HEK293 (cell line): ENCODE results near the gene IL1A.

Experiments used
- CTCF ChIA-PET: fragments of 350-600 bp; formaldehyde crosslinking; extraction: SDS; loops from one replicate; lab custom pipeline; 2021; ENCODE audit warnings: antibody characterized with exemption; lab: Yijun Ruan, JAX
- POLR2A ChIA-PET: fragments of 300-600 bp; formaldehyde crosslinking; extraction: SDS; loops from one replicate; lab custom pipeline; 2020; ENCODE audit warnings: antibody characterized with exemption, inconsistent platforms; lab: Yijun Ruan, JAX
- H3K27ac ChIP-seq: fragments of 200-500 bp; sonication (Bioruptor generic); 2 replicates; pipeline ENCODE4 v1.5.1; 2014; ENCODE audit warnings: low read depth, low read length, control low read depth, inconsistent platforms; ENCODE audit errors: extremely low read depth
- H3K36me3 ChIP-seq, 2 experiments: fragments of 200-500 bp in 1 of 2; sonication (Bioruptor generic) in 1 of 2; 1 replicate in 1 of 2; 2 replicates in 1 of 2; pipeline ENCODE4 v1.5.1; 2014 to 2017; ENCODE audit warnings: inconsistent platforms in 2 of 2, low read length in 2 of 2; ENCODE audit not compliant: control insufficient read depth in 2 of 2, insufficient read depth in 1 of 2
- H3K4me1 ChIP-seq: fragments of 200-500 bp; sonication (Bioruptor generic); 2 replicates; pipeline ENCODE4 v1.5.1; 2014; ENCODE audit warnings: mild to moderate bottlenecking, low read length, inconsistent platforms; ENCODE audit not compliant: control insufficient read depth, insufficient read depth
- H3K4me3 ChIP-seq: 2 replicates; pipeline ENCODE4 v1.5.1; 2011; ENCODE audit warnings: low read depth, mild to moderate bottlenecking, control low read depth, low read length, moderate library complexity
- H3K9me3 ChIP-seq: fragments of 200-500 bp; sonication (Bioruptor generic); 2 replicates; pipeline ENCODE4 v1.5.1; 2014; ENCODE audit warnings: low read depth, low read length, inconsistent platforms; ENCODE audit not compliant: control insufficient read depth, insufficient read depth
- HIC1 ChIP-seq: fragments of 450-650 bp; formaldehyde crosslinking; IDR thresholded peaks from 2 replicates; pipeline ENCODE4 v1.5.1; 2016; ENCODE audit warnings: missing biosample characterization, missing genetic modification characterization
- IKZF3 ChIP-seq: fragments of 450-650 bp; IDR thresholded peaks from 2 replicates; pipeline ENCODE4 v1.5.0; 2018; ENCODE audit warnings: missing biosample characterization, mild to moderate bottlenecking, missing genetic modification characterization, moderate library complexity
- KLF7 ChIP-seq: fragments of 450-650 bp; formaldehyde crosslinking; IDR thresholded peaks from 2 replicates; pipeline ENCODE4 v1.5.1; 2016; ENCODE audit warnings: missing biosample characterization, missing genetic modification characterization, borderline replicate concordance
- KLF9 ChIP-seq: fragments of 450-650 bp; formaldehyde crosslinking; IDR thresholded peaks from 2 replicates; pipeline ENCODE4 v1.5.1; 2016; ENCODE audit warnings: missing biosample characterization, missing genetic modification characterization, low read depth
- PRDM6 ChIP-seq: fragments of 450-650 bp; formaldehyde crosslinking; IDR thresholded peaks from 2 replicates; pipeline ENCODE4 v1.5.1; 2017; ENCODE audit warnings: missing biosample characterization, missing genetic modification characterization
- WT1 ChIP-seq: fragments of 450-650 bp; formaldehyde crosslinking; IDR thresholded peaks from 2 replicates; pipeline ENCODE4 v1.5.1; 2016; ENCODE audit warnings: missing biosample characterization, missing genetic modification characterization
- ZBTB48 ChIP-seq: fragments of 450-650 bp; formaldehyde crosslinking; IDR thresholded peaks from 2 replicates; pipeline ENCODE4 v1.5.1; 2016; ENCODE audit warnings: missing biosample characterization, missing genetic modification characterization
- ZBTB8A ChIP-seq: fragments of 450-650 bp; formaldehyde crosslinking; IDR thresholded peaks from 2 replicates; pipeline ENCODE4 v1.5.1; 2016; ENCODE audit warnings: missing biosample characterization, missing genetic modification characterization
- ZNF274 ChIP-seq, 2 experiments: fragments of 200-500 bp in 1 of 2; fragments of 450-650 bp in 1 of 2; sonication (Bioruptor generic) in 1 of 2; formaldehyde crosslinking in 1 of 2; IDR thresholded peaks; 2 replicates each; pipeline versions ENCODE4 v1.5.1 to v1.6.1; 2014 to 2016; ENCODE audit warnings: borderline replicate concordance in 1 of 2, inconsistent platforms in 1 of 2, low read length in 1 of 2, missing biosample characterization in 1 of 2, missing genetic modification characterization in 1 of 2
- ZNF302 ChIP-seq: fragments of 450-650 bp; formaldehyde crosslinking; IDR thresholded peaks from 2 replicates; pipeline ENCODE4 v1.5.1; 2016; ENCODE audit warnings: missing biosample characterization, missing genetic modification characterization, low read depth
- ZNF354C ChIP-seq: fragments of 450-650 bp; formaldehyde crosslinking; IDR thresholded peaks from 2 replicates; pipeline ENCODE4 v1.5.1; 2016; ENCODE audit warnings: missing biosample characterization, missing genetic modification characterization, low read depth, borderline replicate concordance
- ZNF394 ChIP-seq: fragments of 450-650 bp; formaldehyde crosslinking; IDR thresholded peaks from 2 replicates; pipeline ENCODE4 v1.5.1; 2016; ENCODE audit warnings: missing biosample characterization, missing genetic modification characterization, mild to moderate bottlenecking, moderate library complexity, borderline replicate concordance
- ZNF423 ChIP-seq: fragments of 450-650 bp; formaldehyde crosslinking; IDR thresholded peaks from 2 replicates; pipeline ENCODE4 v1.5.1; 2016; ENCODE audit warnings: missing biosample characterization, missing genetic modification characterization
- ZNF449 ChIP-seq: fragments of 450-650 bp; formaldehyde crosslinking; IDR thresholded peaks from 2 replicates; pipeline ENCODE4 v1.5.1; 2017; ENCODE audit warnings: missing biosample characterization, mild to moderate bottlenecking, missing genetic modification characterization, moderate library complexity
- ZNF548 ChIP-seq: fragments of 450-650 bp; formaldehyde crosslinking; IDR thresholded peaks from 2 replicates; pipeline ENCODE4 v1.5.1; 2016; ENCODE audit warnings: missing biosample characterization, missing genetic modification characterization
- ZNF596 ChIP-seq: fragments of 450-650 bp; IDR thresholded peaks from 2 replicates; pipeline ENCODE4 v1.5.0; 2018; ENCODE audit warnings: missing biosample characterization, mild to moderate bottlenecking, missing genetic modification characterization, moderate library complexity
- ZNF654 ChIP-seq: fragments of 450-650 bp; formaldehyde crosslinking; IDR thresholded peaks from 2 replicates; pipeline ENCODE4 v1.5.1; 2016; ENCODE audit warnings: low read depth, missing biosample characterization, missing genetic modification characterization
- TF ChIP-seq, protein P1 (sequence below): IDR thresholded peaks from 2 replicates; pipeline ENCODE4 v1.6.1; 2011; ENCODE audit warnings: mild to moderate bottlenecking, low read depth, low read length, borderline replicate concordance
- TF ChIP-seq, protein P2 (sequence below): fragments of 450-650 bp; formaldehyde crosslinking; IDR thresholded peaks from 2 replicates; pipeline ENCODE4 v1.5.1; 2016; ENCODE audit warnings: missing biosample characterization, missing genetic modification characterization, low read depth
- TF ChIP-seq, protein P3 (sequence below): fragments of 450-650 bp; IDR thresholded peaks from 2 replicates; pipeline ENCODE4 v1.5.1; 2018; ENCODE audit warnings: missing biosample characterization, mild to moderate bottlenecking, missing genetic modification characterization

IL1A gene

GRCh38 chr2:112758711-112759110, 25.6 kb downstream of the IL1A start (continued):
- TF ChIP-seq HIC1 (tag by site-specific recombination), result no peak

DNA sequence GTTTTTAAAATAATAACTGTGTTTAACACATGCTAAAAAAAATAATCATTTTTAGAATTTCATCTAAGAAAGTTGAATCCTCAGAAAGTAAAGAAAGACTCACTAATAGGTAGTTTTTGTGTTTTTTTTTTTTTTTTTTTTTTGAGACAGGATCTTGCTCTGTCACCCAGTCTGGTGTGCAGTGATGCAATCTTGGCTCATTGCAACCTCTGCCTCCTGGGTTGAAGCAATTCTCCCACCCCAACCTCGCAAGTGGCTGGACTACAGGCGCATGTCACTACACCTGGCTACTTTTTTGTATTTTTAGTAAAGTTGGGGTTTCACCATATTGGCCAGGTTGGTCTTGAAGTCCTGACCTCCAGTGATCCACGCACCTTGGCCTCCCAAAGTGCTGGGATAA, 27.0 kb downstream of the IL1A start:
- Histone ChIP-seq H3K4me3 (no peak overlapping the region), H3K36me3 (peaks cover 34 to 83% of the 10 kb centered on the region in 2 experiments), H3K27ac (no peak overlapping the region)
- CTCF ChIA-PET, result interaction anchor here (0.7 to 0.9 kb wide), 2 partner anchors 182 to 184 kb away, joined by 3 read pairs; no protein-coding TSS in a partner anchor
- no peak for TF ChIP-seq ZNF423 (tag by site-specific recombination)
- TF ChIP-seq WT1 (tag by site-specific recombination), result no peak
- TF ChIP-seq ZNF274 (IDR thresholded peaks at IDR 0.05; ENCODE audit: low read length), result no peak
- no peak for TF ChIP-seq ZNF274 (tag by site-specific recombination; IDR thresholded peaks at IDR 0.05; ENCODE audit: borderline replicate concordance)
- TF ChIP-seq ZNF548 (tag by site-specific recombination), result no peak
- no peak for TF ChIP-seq KLF7 (tag by site-specific recombination)
- TF ChIP-seq ZNF302, result no peak
- no peak for TF ChIP-seq ZNF596 (tag by site-specific recombination)
- TF ChIP-seq ZNF449 (tag by site-specific recombination), result no peak
- no peak for TF ChIP-seq ZBTB48 (tag by site-specific recombination)
- TF ChIP-seq, all 188 proteins: peak for 0
- POLR2A ChIA-PET, result no interaction called here
- Histone ChIP-seq H3K4me1 (peaks cover 8% of the 10 kb centered on the region), H3K9me3 (no peaks in the 10 kb centered on the region)

DNA sequence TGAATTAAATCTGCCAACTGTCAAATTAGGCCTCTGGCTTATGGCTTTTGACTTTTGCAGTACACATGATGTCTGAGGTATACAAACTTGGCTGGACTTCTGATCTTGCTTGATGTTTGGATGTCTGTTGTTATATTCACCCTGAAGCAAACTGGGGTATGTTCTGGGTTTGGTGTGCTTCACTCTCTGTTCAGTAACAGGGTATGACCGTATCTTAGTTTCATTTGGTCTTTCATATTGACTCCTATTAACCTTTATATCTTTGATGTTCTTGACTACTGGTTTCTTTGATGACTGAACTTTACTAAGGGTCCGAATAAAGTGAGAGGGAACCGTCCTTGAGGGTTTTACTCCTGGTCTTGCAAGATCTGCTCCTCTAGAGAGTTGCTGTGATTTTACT, 28.1 kb downstream of the IL1A start:
- POLR2A ChIA-PET, result no interaction called here
- H3K9me3 ChIP-seq, result no peaks in the 10 kb centered on the region
- TF ChIP-seq, protein P1, sequence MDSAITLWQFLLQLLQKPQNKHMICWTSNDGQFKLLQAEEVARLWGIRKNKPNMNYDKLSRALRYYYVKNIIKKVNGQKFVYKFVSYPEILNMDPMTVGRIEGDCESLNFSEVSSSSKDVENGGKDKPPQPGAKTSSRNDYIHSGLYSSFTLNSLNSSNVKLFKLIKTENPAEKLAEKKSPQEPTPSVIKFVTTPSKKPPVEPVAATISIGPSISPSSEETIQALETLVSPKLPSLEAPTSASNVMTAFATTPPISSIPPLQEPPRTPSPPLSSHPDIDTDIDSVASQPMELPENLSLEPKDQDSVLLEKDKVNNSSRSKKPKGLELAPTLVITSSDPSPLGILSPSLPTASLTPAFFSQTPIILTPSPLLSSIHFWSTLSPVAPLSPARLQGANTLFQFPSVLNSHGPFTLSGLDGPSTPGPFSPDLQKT, result no peak
- no peak for TF ChIP-seq IKZF3
- TF ChIP-seq KLF9 (tag by site-specific recombination), result no peak
- no peak for TF ChIP-seq ZNF354C (tag by site-specific recombination)
- no peak for TF ChIP-seq PRDM6 (tag by site-specific recombination)
- TF ChIP-seq, protein P2, sequence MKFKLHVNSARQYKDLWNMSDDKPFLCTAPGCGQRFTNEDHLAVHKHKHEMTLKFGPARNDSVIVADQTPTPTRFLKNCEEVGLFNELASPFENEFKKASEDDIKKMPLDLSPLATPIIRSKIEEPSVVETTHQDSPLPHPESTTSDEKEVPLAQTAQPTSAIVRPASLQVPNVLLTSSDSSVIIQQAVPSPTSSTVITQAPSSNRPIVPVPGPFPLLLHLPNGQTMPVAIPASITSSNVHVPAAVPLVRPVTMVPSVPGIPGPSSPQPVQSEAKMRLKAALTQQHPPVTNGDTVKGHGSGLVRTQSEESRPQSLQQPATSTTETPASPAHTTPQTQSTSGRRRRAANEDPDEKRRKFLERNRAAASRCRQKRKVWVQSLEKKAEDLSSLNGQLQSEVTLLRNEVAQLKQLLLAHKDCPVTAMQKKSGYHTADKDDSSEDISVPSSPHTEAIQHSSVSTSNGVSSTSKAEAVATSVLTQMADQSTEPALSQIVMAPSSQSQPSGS (tag by site-specific recombination), result no peak
- no peak for TF ChIP-seq ZNF394 (tag by site-specific recombination)
- TF ChIP-seq, protein P3, sequence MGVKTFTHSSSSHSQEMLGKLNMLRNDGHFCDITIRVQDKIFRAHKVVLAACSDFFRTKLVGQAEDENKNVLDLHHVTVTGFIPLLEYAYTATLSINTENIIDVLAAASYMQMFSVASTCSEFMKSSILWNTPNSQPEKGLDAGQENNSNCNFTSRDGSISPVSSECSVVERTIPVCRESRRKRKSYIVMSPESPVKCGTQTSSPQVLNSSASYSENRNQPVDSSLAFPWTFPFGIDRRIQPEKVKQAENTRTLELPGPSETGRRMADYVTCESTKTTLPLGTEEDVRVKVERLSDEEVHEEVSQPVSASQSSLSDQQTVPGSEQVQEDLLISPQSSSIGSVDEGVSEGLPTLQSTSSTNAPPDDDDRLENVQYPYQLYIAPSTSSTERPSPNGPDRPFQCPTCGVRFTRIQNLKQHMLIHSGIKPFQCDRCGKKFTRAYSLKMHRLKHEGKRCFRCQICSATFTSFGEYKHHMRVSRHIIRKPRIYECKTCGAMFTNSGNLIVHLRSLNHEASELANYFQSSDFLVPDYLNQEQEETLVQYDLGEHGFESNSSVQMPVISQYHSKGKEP (tag by site-specific recombination), result no peak
- TF ChIP-seq ZNF654, result no peak
- no peak for TF ChIP-seq ZBTB8A (tag by site-specific recombination)
- TF ChIP-seq, all 188 proteins: peak for 0
- H3K36me3 ChIP-seq, result peaks cover 36 to 80% of the 10 kb centered on the region in 2 experiments
- CTCF ChIA-PET, result interaction anchor here (1.8 kb wide), 1 partner anchor 185 kb away, joined by 14 read pairs; no protein-coding TSS in a partner anchor
- H3K4me1 ChIP-seq, result peaks cover 10% of the 10 kb centered on the region
- H3K27ac ChIP-seq, result no peak overlapping the region
- no peak overlapping the region for H3K4me3 ChIP-seq
